GM12891 (cell line): ENCODE results near the gene CYP27B1.

Source experiments
- PAX5 ChIP-seq: IDR thresholded peaks from 2 replicates; pipeline ENCODE4 v1.6.1; 2011; ENCODE audit warnings: low read length, moderate library complexity, mild to moderate bottlenecking; ENCODE audit not compliant: insufficient read depth, severe bottlenecking
- POLR2A ChIP-seq: IDR thresholded peaks from 2 replicates; pipeline ENCODE4 v1.6.1; 2011; ENCODE audit warnings: low read depth, low read length, control low read depth
- POLR2AphosphoS5 ChIP-seq: IDR thresholded peaks from 2 replicates; pipeline ENCODE4 v1.6.1; 2011; ENCODE audit warnings: low read depth, low read length, control low read depth
- SPI1 ChIP-seq: IDR thresholded peaks from 2 replicates; pipeline ENCODE4 v1.6.1; 2011; ENCODE audit warnings: low read depth, low read length, control low read depth
- TAF1 ChIP-seq: IDR thresholded peaks from 2 replicates; pipeline ENCODE4 v1.6.1; 2011; ENCODE audit warnings: low read depth, low read length, control low read depth

DNA sequence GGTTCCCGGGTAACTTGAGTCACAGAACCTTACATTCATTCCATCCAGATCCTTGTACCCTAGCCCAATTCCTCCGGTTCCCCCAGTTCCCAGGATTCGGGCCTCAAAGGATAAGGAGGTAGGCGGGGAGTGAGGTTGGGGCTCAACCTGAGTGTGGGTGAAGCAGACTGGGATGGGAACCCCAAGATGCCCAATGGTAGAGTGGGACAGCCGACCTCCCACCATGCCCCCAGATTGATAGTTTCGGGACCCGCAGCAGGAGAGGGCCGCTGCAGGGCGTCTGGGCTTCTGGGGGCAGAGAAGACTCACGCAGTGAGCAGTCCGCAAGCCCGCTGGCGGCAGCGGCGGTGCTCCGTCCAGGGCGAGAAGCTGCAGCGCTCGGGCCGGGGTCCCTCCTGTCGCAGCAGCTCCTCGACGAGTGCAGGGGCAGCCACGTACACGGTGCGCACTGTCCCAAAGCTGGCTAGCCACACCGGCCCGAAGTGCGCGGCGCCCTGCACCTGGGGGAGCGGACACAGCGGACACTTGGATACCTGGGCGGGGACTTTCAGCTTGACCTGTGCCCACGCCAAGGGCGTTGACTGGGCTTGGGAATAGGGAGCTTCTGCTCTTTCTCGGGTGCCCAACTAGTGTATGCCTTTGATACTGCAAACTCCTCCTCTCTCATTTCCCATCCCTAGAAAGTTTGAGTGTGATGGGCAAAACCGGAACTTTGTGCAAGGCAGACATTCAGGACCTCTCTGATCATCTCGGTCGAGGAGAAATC, 997 bp downstream of the CYP27B1 start:
- TF ChIP-seq POLR2A (no peak), PAX5 (no peak), POLR2AphosphoS5 (no peak), SPI1 (no peak), TAF1 (no peak)
